CD14-positive monocyte (primary cell): Measurements from ENCODE around the gene FANCL. TPM values are rescaled to one million over a fixed set of nuclear protein-coding genes. Genes with fewer than 3 reads are reported as not detected.
"Not testable (repeated sequence)": the region's sequence is repeated elsewhere in the genome, so short reads cannot be mapped to it uniquely, and the experiment has no call there.

Source experiments
- DNase-seq, 3 donors: peaks; one replicate each; pipeline ENCODE4 v3.0.0-alpha.2; 2011 to 2022
- H2AFZ ChIP-seq: 2 replicates; pipeline ENCODE4 v1.6.0; 2012; ENCODE audit warnings: mild to moderate bottlenecking, low read depth, low read length, inconsistent platforms; ENCODE audit not compliant: insufficient read depth, poor library complexity, severe bottlenecking
- H3K27ac ChIP-seq, 2 donors: 1 replicate in 1 of 2; 2 replicates in 1 of 2; pipeline ENCODE4 v1.5.1; 2012 to 2013; ENCODE audit warnings: low read length in 2 of 2, control low read depth in 1 of 2, inconsistent platforms in 1 of 2, low read depth in 1 of 2, mild to moderate bottlenecking in 1 of 2
- H3K27me3 ChIP-seq, 2 donors: one replicate each; pipeline versions ENCODE4 v1.6.0 to v1.6.1; 2011 to 2013; ENCODE audit warnings: low read length in 2 of 2; ENCODE audit not compliant: control insufficient read depth in 2 of 2, insufficient read depth in 2 of 2
- H3K36me3 ChIP-seq, 2 donors: replicated peaks in 1 of 2; 1 replicate in 1 of 2; 2 replicates in 1 of 2; pipeline versions ENCODE4 v1.5.1 to v1.6.1; 2012 to 2013; ENCODE audit warnings: low read length in 2 of 2, control low read depth in 1 of 2, inconsistent platforms in 1 of 2, mild to moderate bottlenecking in 1 of 2; ENCODE audit not compliant: insufficient read depth in 2 of 2, control insufficient read depth in 1 of 2
- H3K4me1 ChIP-seq, 2 donors: 1 replicate in 1 of 2; 2 replicates in 1 of 2; pipeline versions ENCODE4 v1.5.1 to v1.6.1; 2012 to 2013; ENCODE audit warnings: low read length in 2 of 2, control low read depth in 1 of 2, inconsistent platforms in 1 of 2, mild to moderate bottlenecking in 1 of 2, moderate library complexity in 1 of 2; ENCODE audit not compliant: insufficient read depth in 2 of 2, control insufficient read depth in 1 of 2
- H3K4me2 ChIP-seq: replicated peaks from 2 replicates; pipeline ENCODE3; 2012; ENCODE audit warnings: low read length, moderate library complexity, mild to moderate bottlenecking; ENCODE audit not compliant: poor library complexity, severe bottlenecking; ENCODE audit errors: extremely low read depth
- H3K4me3 ChIP-seq, 3 experiments: fragments of 200-600 bp in 1 of 3; sonication (generic) in 1 of 3; replicated peaks in 1 of 3; 1 replicate in 2 of 3; 2 replicates in 1 of 3; pipeline ENCODE4 v1.5.1; 2011 to 2013; ENCODE audit warnings: low read length in 3 of 3, mild to moderate bottlenecking in 3 of 3, control low read depth in 2 of 3, low read depth in 2 of 3, inconsistent platforms in 1 of 3, moderate library complexity in 1 of 3
- H3K79me2 ChIP-seq: 2 replicates; pipeline ENCODE4 v1.6.0; 2012; ENCODE audit warnings: mild to moderate bottlenecking, control low read depth, inconsistent platforms, low read length, moderate library complexity; ENCODE audit not compliant: insufficient read depth
- H3K9ac ChIP-seq: 2 replicates; pipeline ENCODE4 v1.6.0; 2017; ENCODE audit warnings: low read length, mild to moderate bottlenecking; ENCODE audit not compliant: insufficient read depth, poor library complexity, severe bottlenecking
- H3K9me3 ChIP-seq, 2 donors: replicated peaks in 1 of 2; 1 replicate in 1 of 2; 2 replicates in 1 of 2; pipeline versions ENCODE4 v1.5.1 to v1.6.1; 2012 to 2013; ENCODE audit warnings: low read length in 2 of 2, control low read depth in 1 of 2; ENCODE audit not compliant: control insufficient read depth in 1 of 2, insufficient read depth in 1 of 2
- H4K20me1 ChIP-seq: 2 replicates; pipeline ENCODE4 v1.6.0; 2012; ENCODE audit warnings: mild to moderate bottlenecking, low read length, control low read depth, moderate library complexity; ENCODE audit not compliant: insufficient read depth
- H3K27ac Mint-ChIP-seq, 7 donors: one replicate each; pipeline ENCODE4 v1.8.0; 2020; ENCODE audit warnings: mild to moderate bottlenecking in 7 of 7, mixed read lengths in 7 of 7, moderate library complexity in 6 of 7, inconsistent platforms in 2 of 7
- H3K27me3 Mint-ChIP-seq, 3 donors: one replicate each; pipeline ENCODE4 v1.8.0; 2021 to 2022; ENCODE audit warnings: low read depth in 3 of 3, mild to moderate bottlenecking in 3 of 3, mixed read lengths in 3 of 3, moderate library complexity in 3 of 3, inconsistent platforms in 1 of 3
- H3K36me3 Mint-ChIP-seq, 2 donors: one replicate each; pipeline ENCODE4 v1.8.0; 2020; ENCODE audit warnings: mixed read lengths in 2 of 2, inconsistent platforms in 1 of 2, mild to moderate bottlenecking in 1 of 2
- H3K4me1 Mint-ChIP-seq: one replicate; pipeline ENCODE4 v1.8.0; 2020; ENCODE audit warnings: mild to moderate bottlenecking, mixed read lengths
- H3K4me3 Mint-ChIP-seq, 2 donors: one replicate each; pipeline ENCODE4 v1.8.0; 2020; ENCODE audit warnings: mild to moderate bottlenecking in 2 of 2, mixed read lengths in 2 of 2, moderate library complexity in 1 of 2
- H3K9me3 Mint-ChIP-seq, 7 donors: one replicate each; pipeline ENCODE4 v1.8.0; 2020 to 2022; ENCODE audit warnings: mixed read lengths in 7 of 7, mild to moderate bottlenecking in 6 of 7, moderate library complexity in 6 of 7, inconsistent platforms in 2 of 7
- WGBS: methylation state at CpG from one replicate; pipeline ENCODE4 v1.1.5; 2013; ENCODE audit warnings: missing lambda C conversion rate; ENCODE audit not compliant: insufficient coverage; 5-methylcytosine and 5-hydroxymethylcytosine counted together
- intact Hi-C, 2 donors: fragments of 100-400 bp; cut with micrococcal nuclease; formaldehyde crosslinking; loops; one replicate each; pipeline versions ENCODE4 v1.15.0 to v1.15.1; 2023
- polyA plus RNA-seq, 3 donors: library from polyadenylated mRNA; depleted of rRNA in 1 of 3; unstranded in 2 of 3; stranded (reverse) in 1 of 3; fragments of 300-500 nt in 2 of 3; fragments of >200 nt in 1 of 3; fragmentation: Illumina TruSeq in 2 of 3; gene quantifications; 1 replicate in 2 of 3; 2 replicates in 1 of 3; pipeline ENCODE4 v1.2.3, GENCODE V29; 2012 to 2021

Gene FANCL
- polyA plus RNA-seq, 3 donors: 2.2 to 2.6 (median 2.5) TPM

- WGBS: 89% methylated on average over 5 of the region's 7 CpGs
- H3K9me3 Mint-ChIP-seq: peaks cover 17 to 36% (median 24%) of the 10 kb centered on the region in 7 donors
- H3K9me3 ChIP-seq, H3K36me3 ChIP-seq, H3K4me1 Mint-ChIP-seq, DNase-seq, H3K27ac ChIP-seq, H3K4me3 ChIP-seq, H3K27me3 ChIP-seq, H2AFZ ChIP-seq, H3K79me2 ChIP-seq, H4K20me1 ChIP-seq, H3K27me3 Mint-ChIP-seq, H3K9ac ChIP-seq, H3K4me3 Mint-ChIP-seq, H3K4me2 ChIP-seq, intact Hi-C loops, H3K27ac Mint-ChIP-seq, H3K4me1 ChIP-seq: not testable (repeated sequence)
- peaks cover 24 to 42% of the 10 kb centered on the region in 2 donors for H3K36me3 Mint-ChIP-seq
Observed at GRCh38 chr2:58170334-58170933, 70.7 kb downstream of the FANCL start.

- H3K27ac Mint-ChIP-seq, intact Hi-C loops, H3K4me3 Mint-ChIP-seq, H3K79me2 ChIP-seq, H3K27ac ChIP-seq, H3K27me3 Mint-ChIP-seq, H3K9me3 ChIP-seq, DNase-seq, H3K9ac ChIP-seq, H2AFZ ChIP-seq, H3K27me3 ChIP-seq, H3K36me3 ChIP-seq, H3K4me2 ChIP-seq, H3K4me1 ChIP-seq, H3K4me1 Mint-ChIP-seq, H3K4me3 ChIP-seq, H4K20me1 ChIP-seq: not testable (repeated sequence)
- H3K36me3 Mint-ChIP-seq: peaks cover 23 to 42% of the 10 kb centered on the region in 2 donors
- H3K9me3 Mint-ChIP-seq: peaks cover 17 to 36% (median 24%) of the 10 kb centered on the region in 7 donors
Observed at GRCh38 chr2:58169845-58170244, 71.3 kb downstream of the FANCL start.

- H3K4me1 Mint-ChIP-seq, H3K27me3 ChIP-seq, H3K36me3 ChIP-seq, intact Hi-C loops, H4K20me1 ChIP-seq, H2AFZ ChIP-seq, H3K79me2 ChIP-seq, H3K9ac ChIP-seq, H3K27ac Mint-ChIP-seq, H3K4me1 ChIP-seq, H3K9me3 ChIP-seq, H3K4me3 ChIP-seq, H3K4me3 Mint-ChIP-seq, H3K27ac ChIP-seq, H3K27me3 Mint-ChIP-seq, DNase-seq, H3K4me2 ChIP-seq: not testable (repeated sequence)
- Mint-ChIP-seq H3K9me3 (peaks cover 9 to 26% (median 15%) of the 10 kb centered on the region in 7 donors), H3K36me3 (peaks cover 13 to 29% of the 10 kb centered on the region in 2 donors)
- WGBS: 93% methylated on average over 6 of the region's 6 CpGs
Observed at GRCh38 chr2:58168130-58168529, 73.0 kb downstream of the FANCL start.
